ENCODE data around the gene NEK2.

NEK2 gene

GRCh38 chr1:211631168-211631567 is 44.3 kb downstream of the NEK2 start:
- H3K4me2 ChIP-seq (ENCODE audit: low read depth, low read length, poor library complexity, severe bottlenecking), result no peak overlapping the region
- H4K20me1 ChIP-seq (ENCODE audit: insufficient read depth, low read length, poor library complexity, severe bottlenecking), result no peaks in the 10 kb centered on the region
- TF ChIP-seq CTCF (conservative IDR thresholded peaks at IDR 0.05; ENCODE audit: low read length) (no peak), EZH2phosphoT487 (IDR thresholded peaks at IDR 0.05; ENCODE audit: borderline replicate concordance) (no peak)
- H3K79me2 ChIP-seq (ENCODE audit: insufficient read depth, low read length), result no peaks in the 10 kb centered on the region
- no peaks in the 10 kb centered on the region for H3K9me2 ChIP-seq (replicated peaks; ENCODE audit: low read depth, low read length)
- no peak overlapping the region for H2AFZ ChIP-seq (ENCODE audit: low read length)
- H3K9me3 ChIP-seq (ENCODE audit: insufficient read depth, low read depth, low read length), result no peaks in the 10 kb centered on the region
- H3K36me3 ChIP-seq (ENCODE audit: insufficient read depth, low read length), result no peaks in the 10 kb centered on the region
- no peaks in the 10 kb centered on the region for H3F3A ChIP-seq (ENCODE audit: low read depth)
- H3K9ac ChIP-seq (ENCODE audit: low read depth, low read length, poor library complexity, severe bottlenecking), result no peak overlapping the region
- peaks cover 15% of the 10 kb centered on the region for H3K4me1 ChIP-seq (ENCODE audit: insufficient read depth, low read length, poor library complexity, severe bottlenecking)
- no peak overlapping the region for H3K4me3 ChIP-seq (ENCODE audit: low read length, poor library complexity, severe bottlenecking)
- peaks cover 27% of the 10 kb centered on the region for H3K27me3 ChIP-seq (ENCODE audit: insufficient read depth, low read length, poor library complexity, severe bottlenecking)

GRCh38 chr1:211630236-211631081 is 45.0 kb downstream of the NEK2 start:
- peaks cover 15% of the 10 kb centered on the region for H3K4me1 ChIP-seq (ENCODE audit: insufficient read depth, low read length, poor library complexity, severe bottlenecking)

GRCh38 chr1:211628417-211628816 is 47.0 kb downstream of the NEK2 start:
- Histone ChIP-seq H3K4me2 (ENCODE audit: low read depth, low read length, poor library complexity, severe bottlenecking) (no peak overlapping the region), H3K9me3 (ENCODE audit: insufficient read depth, low read depth, low read length) (no peaks in the 10 kb centered on the region), H3F3A (ENCODE audit: low read depth) (peaks cover 5% of the 10 kb centered on the region; the same call in 1 of the 2 replicates), H3K4me3 (ENCODE audit: low read length, poor library complexity, severe bottlenecking) (no peak overlapping the region), H3K9ac (ENCODE audit: low read depth, low read length, poor library complexity, severe bottlenecking) (no peak overlapping the region), H3K27me3 (ENCODE audit: insufficient read depth, low read length, poor library complexity, severe bottlenecking) (peaks cover 22% of the 10 kb centered on the region), H4K20me1 (ENCODE audit: insufficient read depth, low read length, poor library complexity, severe bottlenecking) (no peaks in the 10 kb centered on the region), H3K79me2 (ENCODE audit: insufficient read depth, low read length) (no peaks in the 10 kb centered on the region), H3K4me1 (ENCODE audit: insufficient read depth, low read length, poor library complexity, severe bottlenecking) (peaks cover 30% of the 10 kb centered on the region), H3K36me3 (ENCODE audit: insufficient read depth, low read length) (no peaks in the 10 kb centered on the region), H3K9me2 (replicated peaks; ENCODE audit: low read depth, low read length) (no peaks in the 10 kb centered on the region), H2AFZ (ENCODE audit: low read length) (no peak overlapping the region)
- TF ChIP-seq CTCF (conservative IDR thresholded peaks at IDR 0.05; ENCODE audit: low read length), result no peak
- no peak for TF ChIP-seq EZH2phosphoT487 (IDR thresholded peaks at IDR 0.05; ENCODE audit: borderline replicate concordance)

More at GRCh38 chr1:211630236-211631081, 45.0 kb downstream of the NEK2 start:
- H4K20me1 ChIP-seq (ENCODE audit: insufficient read depth, low read length, poor library complexity, severe bottlenecking), result no peaks in the 10 kb centered on the region
- no peak overlapping the region for H3K4me3 ChIP-seq (ENCODE audit: low read length, poor library complexity, severe bottlenecking)
- no peaks in the 10 kb centered on the region for H3K36me3 ChIP-seq (ENCODE audit: insufficient read depth, low read length)
- H3K27me3 ChIP-seq (ENCODE audit: insufficient read depth, low read length, poor library complexity, severe bottlenecking), result peaks cover 27% of the 10 kb centered on the region
- H3F3A ChIP-seq (ENCODE audit: low read depth), result no peaks in the 10 kb centered on the region
- H3K9ac ChIP-seq (ENCODE audit: low read depth, low read length, poor library complexity, severe bottlenecking), result no peak overlapping the region
- H3K9me2 ChIP-seq (replicated peaks; ENCODE audit: low read depth, low read length), result no peaks in the 10 kb centered on the region
- no peaks in the 10 kb centered on the region for H3K79me2 ChIP-seq (ENCODE audit: insufficient read depth, low read length)
- no peak overlapping the region for H2AFZ ChIP-seq (ENCODE audit: low read length)
- H3K9me3 ChIP-seq (ENCODE audit: insufficient read depth, low read depth, low read length), result no peaks in the 10 kb centered on the region
- TF ChIP-seq CTCF (conservative IDR thresholded peaks at IDR 0.05; ENCODE audit: low read length) (no peak), EZH2phosphoT487 (IDR thresholded peaks at IDR 0.05; ENCODE audit: borderline replicate concordance) (no peak)
- no peak overlapping the region for H3K4me2 ChIP-seq (ENCODE audit: low read depth, low read length, poor library complexity, severe bottlenecking)
